GM12874 (cell line): Measurements from ENCODE around the gene NADSYN1.

Experiments used
- TF ChIP-seq, protein P1 (sequence below): IDR thresholded peaks from 2 replicates; pipeline ENCODE4 v1.5.1; 2011; ENCODE audit warnings: low read depth, mild to moderate bottlenecking, control low read depth, low read length, moderate library complexity; ENCODE audit not compliant: insufficient read depth

The NADSYN1 gene

DNA sequence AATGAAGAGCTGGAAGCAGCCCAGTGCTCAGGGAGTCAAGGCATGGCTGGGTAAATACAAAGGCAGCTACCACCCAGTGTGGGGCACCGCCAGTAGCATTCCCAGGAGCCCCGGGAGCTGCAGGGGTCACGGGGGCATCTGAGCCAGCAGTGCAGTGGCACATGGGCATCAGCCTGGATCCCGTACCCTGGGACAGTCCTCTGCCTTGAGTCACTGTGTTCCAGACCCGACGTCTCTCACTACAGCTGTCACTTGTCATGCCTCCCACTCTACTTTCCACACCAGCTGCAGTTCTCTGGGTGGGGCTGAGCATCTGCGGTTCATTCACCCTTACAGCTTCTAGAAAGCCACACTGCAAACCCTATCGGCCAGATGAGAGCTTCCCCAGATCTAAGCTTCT, 34.4 kb upstream of the NADSYN1 start:
- TF ChIP-seq, protein P1, sequence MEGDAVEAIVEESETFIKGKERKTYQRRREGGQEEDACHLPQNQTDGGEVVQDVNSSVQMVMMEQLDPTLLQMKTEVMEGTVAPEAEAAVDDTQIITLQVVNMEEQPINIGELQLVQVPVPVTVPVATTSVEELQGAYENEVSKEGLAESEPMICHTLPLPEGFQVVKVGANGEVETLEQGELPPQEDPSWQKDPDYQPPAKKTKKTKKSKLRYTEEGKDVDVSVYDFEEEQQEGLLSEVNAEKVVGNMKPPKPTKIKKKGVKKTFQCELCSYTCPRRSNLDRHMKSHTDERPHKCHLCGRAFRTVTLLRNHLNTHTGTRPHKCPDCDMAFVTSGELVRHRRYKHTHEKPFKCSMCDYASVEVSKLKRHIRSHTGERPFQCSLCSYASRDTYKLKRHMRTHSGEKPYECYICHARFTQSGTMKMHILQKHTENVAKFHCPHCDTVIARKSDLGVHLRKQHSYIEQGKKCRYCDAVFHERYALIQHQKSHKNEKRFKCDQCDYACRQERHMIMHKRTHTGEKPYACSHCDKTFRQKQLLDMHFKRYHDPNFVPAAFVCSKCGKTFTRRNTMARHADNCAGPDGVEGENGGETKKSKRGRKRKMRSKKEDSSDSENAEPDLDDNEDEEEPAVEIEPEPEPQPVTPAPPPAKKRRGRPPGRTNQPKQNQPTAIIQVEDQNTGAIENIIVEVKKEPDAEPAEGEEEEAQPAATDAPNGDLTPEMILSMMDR: no peak

DNA sequence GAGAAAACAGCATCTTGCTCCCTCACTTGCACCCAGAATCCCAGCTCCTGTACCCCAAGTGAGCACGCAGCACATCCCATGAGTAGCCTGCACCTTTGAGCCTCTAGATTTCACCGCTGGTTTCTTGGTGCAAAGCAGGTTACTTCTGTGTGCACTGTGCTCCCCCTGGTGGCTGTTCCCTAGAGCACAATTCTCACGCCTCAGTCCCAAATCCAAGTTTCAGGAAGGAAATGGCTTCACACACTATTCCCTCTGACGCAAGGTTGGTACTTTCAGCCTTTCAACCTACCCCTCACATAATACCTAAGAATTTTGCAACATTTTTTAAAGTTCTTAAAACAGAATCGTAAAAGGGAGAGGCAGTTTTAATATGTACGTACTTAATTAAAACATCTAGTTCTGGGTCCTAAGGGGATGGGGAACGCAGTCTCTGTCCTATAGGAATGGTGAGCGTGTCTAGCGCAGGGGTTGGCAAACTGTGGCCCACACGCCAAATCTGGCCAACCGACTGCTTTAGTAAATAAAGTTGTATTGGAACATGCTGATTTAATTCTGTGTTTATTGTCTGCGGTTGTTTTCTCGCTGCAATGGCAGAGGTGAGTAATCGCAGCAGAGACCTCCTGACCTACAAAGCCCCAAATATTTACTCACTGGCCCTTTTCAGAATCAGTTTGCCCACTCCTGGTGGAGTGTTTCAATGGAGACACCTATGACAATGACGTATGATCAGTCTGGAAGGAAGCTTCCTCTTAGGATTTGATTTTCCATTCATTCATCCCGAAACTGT, 32.4 kb upstream of the NADSYN1 start:
- TF ChIP-seq, protein P1: peak; percentile 84

DNA sequence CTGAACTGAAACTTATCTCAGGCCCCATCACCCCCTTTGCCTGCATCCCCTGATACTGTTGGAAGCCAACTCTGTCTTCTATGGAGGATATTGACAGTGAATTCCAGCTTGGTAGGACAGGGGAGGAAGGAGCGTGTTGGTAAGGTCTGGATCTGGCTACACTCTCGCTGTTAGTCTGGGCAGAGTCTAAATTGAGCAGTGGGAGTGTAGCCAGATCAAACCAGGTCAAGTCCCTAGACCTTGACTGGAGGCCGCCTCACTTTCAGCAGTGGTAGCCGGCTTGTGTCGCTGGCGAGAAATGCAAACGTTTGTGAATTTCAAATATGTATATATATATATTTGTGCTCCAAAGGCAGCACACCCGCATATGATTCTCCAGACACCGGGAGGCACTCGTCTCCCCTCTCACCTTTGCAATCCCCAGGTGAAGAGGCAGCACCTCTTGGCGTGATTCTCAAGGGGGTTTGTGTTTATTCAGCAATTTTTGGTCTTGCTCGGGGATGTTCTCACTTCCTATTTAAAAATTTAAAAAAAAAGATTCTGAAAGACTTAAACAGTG, 31.5 kb upstream of the NADSYN1 start:
- TF ChIP-seq, protein P1: no peak

DNA sequence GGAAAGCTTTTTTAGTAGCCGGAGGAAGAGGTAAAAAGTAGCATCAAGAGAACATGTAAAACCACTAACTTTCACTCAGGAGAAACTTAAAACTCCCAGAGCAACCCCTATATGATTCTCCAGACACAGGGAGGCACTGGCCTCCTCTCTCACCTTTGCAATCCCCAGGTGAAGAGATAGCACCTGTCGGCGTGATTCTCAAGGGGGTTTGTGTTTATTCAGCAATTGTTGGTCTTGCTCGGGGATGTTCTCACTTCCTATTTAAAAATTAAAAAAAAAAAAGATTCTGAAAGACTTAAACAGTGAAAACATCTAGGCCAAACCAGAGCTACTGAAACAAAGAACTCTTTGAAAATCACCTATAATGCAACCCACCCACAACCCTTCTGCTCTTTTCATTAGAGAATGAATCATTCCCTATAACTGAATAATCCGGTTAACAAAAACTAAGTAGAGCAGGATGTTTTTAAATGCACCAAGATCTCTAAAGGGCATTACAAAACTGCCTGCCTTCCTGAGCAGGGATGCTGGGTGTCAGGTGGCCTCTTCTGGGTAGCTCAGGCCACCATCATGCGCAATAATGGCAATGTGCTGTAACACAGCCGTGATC, 29.7 kb upstream of the NADSYN1 start:
- TF ChIP-seq, protein P1: no peak

DNA sequence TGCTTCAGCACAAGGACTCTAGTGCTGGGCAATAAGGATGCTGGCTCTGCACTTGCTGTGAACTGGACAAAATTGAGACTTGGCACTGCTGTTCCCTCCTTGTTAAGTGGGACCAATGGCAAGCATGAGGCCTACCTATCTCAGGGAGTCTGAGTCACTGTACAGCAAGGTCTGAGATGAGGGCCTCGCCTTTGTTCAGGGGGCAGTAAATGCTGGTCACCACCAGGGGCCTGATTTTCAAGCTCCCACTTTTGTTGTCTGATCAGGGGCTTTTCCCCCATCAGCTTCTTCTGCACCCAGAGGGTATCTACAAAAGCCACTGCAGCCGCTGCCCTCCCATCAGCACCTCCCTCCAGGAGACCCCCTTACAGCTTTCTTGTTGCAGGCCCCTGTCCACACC, 27.6 kb upstream of the NADSYN1 start:
- TF ChIP-seq, protein P1: no peak

DNA sequence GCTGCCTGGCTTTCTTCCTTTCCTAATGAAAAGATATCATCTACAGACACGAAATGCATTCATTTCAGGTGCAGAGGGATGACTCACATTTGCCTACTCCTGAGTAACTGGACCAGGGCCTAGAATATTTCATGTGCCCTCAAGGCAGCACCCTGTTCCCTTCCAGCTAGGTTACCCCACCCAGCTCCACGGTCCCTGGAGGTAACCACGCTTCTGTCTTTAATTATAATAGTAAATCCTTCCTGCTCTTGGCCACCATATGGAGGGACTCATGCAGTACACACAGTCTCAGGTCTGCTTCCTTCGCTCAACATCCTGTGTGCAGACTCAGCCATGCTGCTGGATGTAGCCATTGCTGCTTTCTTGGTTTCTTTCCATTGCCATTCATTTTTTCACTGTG, 27.1 kb upstream of the NADSYN1 start:
- TF ChIP-seq, protein P1: no peak

DNA sequence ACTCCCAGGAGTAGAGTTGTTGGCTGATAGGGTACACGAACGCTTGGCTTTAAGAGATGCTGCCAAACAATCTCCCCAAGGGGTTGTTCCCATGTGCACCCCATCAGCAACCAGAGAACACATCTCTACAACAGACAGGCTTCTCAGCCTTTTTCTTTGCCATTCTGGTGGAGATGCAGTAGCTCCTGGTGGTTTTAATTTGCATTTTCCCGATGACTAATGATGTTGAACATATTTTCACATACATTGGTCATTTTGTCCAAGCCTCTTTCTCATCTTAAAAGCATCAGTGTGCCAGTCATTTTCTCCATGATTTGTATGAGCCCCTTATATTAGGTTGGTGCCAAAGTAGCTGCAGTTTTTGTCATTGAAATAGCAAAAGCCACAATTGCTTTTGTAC, 26.6 kb upstream of the NADSYN1 start:
- TF ChIP-seq, protein P1: no peak
